PC-9 (cell line): ENCODE measurements around the gene ACER1. TPM values are rescaled to one million over a fixed set of nuclear protein-coding genes. Genes with fewer than 3 reads are reported as not detected.

Experiments
- BruUV-seq: library from RNA; stranded (reverse); fragments of 400-500 nt; replicated peaks from 2 replicates; lab custom pipeline; 2021; lab: Mats Ljungman, UMichigan
- CTCF ChIA-PET: fragments of 300-600 bp; sonication (Branson Sonifier 250); formaldehyde crosslinking; loops from one replicate; lab custom pipeline; 2022; ENCODE audit warnings: antibody characterized with exemption; lab: Charles Lee
- POLR2A ChIA-PET: fragments of 300-600 bp; sonication (Branson Sonifier 250); formaldehyde crosslinking; loops from one replicate; lab custom pipeline; 2022; ENCODE audit warnings: antibody characterized with exemption; ENCODE audit not compliant: unreplicated experiment; lab: Charles Lee
- DNase-seq, 2 experiments: peaks; one replicate each; pipeline versions ENCODE4 v3.0.0 to v3.0.0-alpha.2; 2015 to 2022; ENCODE audit warnings: mixed read lengths in 1 of 2
- H2AFZ ChIP-seq: fragments of 200-600 bp; sonication (generic); 2 replicates; pipeline ENCODE4 v1.8.1; 2017; ENCODE audit warnings: antibody characterized with exemption
- H3F3A ChIP-seq: fragments of 200-600 bp; sonication (generic); 2 replicates; pipeline ENCODE4 v1.8.1; 2017; ENCODE audit warnings: antibody characterized with exemption, mild to moderate bottlenecking, low read depth; ENCODE audit not compliant: insufficient read depth
- H3K27ac ChIP-seq: fragments of 200-600 bp; sonication (generic); 2 replicates; pipeline ENCODE4 v1.6.1; 2016; ENCODE audit warnings: mixed run types
- H3K27me3 ChIP-seq: fragments of 200-600 bp; sonication (generic); 2 replicates; pipeline ENCODE4 v1.6.1; 2016; ENCODE audit warnings: low read depth, mixed run types; ENCODE audit not compliant: insufficient read depth
- H3K36me3 ChIP-seq: fragments of 200-600 bp; sonication (generic); 2 replicates; pipeline ENCODE4 v1.6.1; 2016; ENCODE audit warnings: low read depth, mixed run types
- H3K4me1 ChIP-seq: fragments of 200-600 bp; sonication (generic); replicated peaks from 2 replicates; pipeline ENCODE4 v1.6.1; 2016; ENCODE audit warnings: mixed run types; ENCODE audit not compliant: insufficient read depth
- H3K4me2 ChIP-seq: fragments of 200-600 bp; sonication (generic); 2 replicates; pipeline ENCODE4 v1.6.1; 2017; ENCODE audit warnings: mixed run types
- H3K4me3 ChIP-seq: fragments of 200-600 bp; sonication (generic); 2 replicates; pipeline ENCODE4 v1.6.1; 2016; ENCODE audit warnings: mixed run types
- H3K79me2 ChIP-seq: fragments of 200-600 bp; sonication (generic); 2 replicates; pipeline ENCODE4 v1.6.1; 2017; ENCODE audit warnings: low read depth, mixed run types
- H3K9me2 ChIP-seq: fragments of 200-600 bp; sonication (generic); 2 replicates; pipeline ENCODE4 v1.8.1; 2017; ENCODE audit warnings: mild to moderate bottlenecking; ENCODE audit not compliant: insufficient read depth
- H3K9me3 ChIP-seq: fragments of 200-600 bp; sonication (generic); 2 replicates; pipeline ENCODE4 v1.8.1; 2016; ENCODE audit warnings: low read depth; ENCODE audit not compliant: insufficient read depth
- H4K20me1 ChIP-seq: fragments of 200-600 bp; sonication (generic); 2 replicates; pipeline ENCODE4 v1.8.1; 2017; ENCODE audit not compliant: insufficient read depth
- EZH2 ChIP-seq: fragments of 200-600 bp; sonication (generic); IDR thresholded peaks from 2 replicates; pipeline ENCODE4 v1.8.0; 2017; ENCODE audit warnings: antibody characterized with exemption, low read depth
- intact Hi-C: fragments of 100-400 bp; cut with micrococcal nuclease; formaldehyde crosslinking; loops from one replicate; pipeline ENCODE4 v1.10.0; 2022; ENCODE audit not compliant: unreplicated experiment
- total RNA-seq: library from RNA; stranded (reverse); gene quantifications from 2 replicates; pipeline ENCODE4 v1.2.3, GENCODE V29; 2021
- TF ChIP-seq, protein P1 (sequence below): fragments of 200-600 bp; sonication (generic); conservative IDR thresholded peaks from 2 replicates; pipeline ENCODE4 v1.6.1; 2017; ENCODE audit warnings: mixed run types, antibody characterized with exemption, mild to moderate bottlenecking, moderate library complexity

The ACER1 gene
- total RNA-seq, 1 experiment from 2014 or later: not detected

DNA sequence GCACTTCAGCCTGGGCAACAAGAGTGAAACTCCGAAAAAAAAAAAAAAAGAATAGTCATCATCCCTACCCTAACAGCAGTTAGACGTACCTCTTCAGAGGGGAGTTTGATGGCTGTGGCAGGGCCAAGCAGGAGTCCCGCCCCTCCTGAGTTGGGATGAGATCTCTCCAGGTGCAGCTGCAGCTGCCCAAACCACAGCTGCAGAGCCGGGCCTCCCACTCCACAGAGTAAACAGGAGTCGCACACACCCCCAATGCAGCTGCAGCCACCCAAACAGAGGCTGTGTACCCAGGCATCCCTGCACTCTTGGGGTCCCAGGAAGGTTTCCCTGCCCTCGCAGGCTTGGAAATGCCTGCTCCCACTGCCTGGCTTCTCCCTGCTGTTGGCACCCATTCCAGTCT, 36.2 kb downstream of the ACER1 start:
- TF ChIP-seq, protein P1, sequence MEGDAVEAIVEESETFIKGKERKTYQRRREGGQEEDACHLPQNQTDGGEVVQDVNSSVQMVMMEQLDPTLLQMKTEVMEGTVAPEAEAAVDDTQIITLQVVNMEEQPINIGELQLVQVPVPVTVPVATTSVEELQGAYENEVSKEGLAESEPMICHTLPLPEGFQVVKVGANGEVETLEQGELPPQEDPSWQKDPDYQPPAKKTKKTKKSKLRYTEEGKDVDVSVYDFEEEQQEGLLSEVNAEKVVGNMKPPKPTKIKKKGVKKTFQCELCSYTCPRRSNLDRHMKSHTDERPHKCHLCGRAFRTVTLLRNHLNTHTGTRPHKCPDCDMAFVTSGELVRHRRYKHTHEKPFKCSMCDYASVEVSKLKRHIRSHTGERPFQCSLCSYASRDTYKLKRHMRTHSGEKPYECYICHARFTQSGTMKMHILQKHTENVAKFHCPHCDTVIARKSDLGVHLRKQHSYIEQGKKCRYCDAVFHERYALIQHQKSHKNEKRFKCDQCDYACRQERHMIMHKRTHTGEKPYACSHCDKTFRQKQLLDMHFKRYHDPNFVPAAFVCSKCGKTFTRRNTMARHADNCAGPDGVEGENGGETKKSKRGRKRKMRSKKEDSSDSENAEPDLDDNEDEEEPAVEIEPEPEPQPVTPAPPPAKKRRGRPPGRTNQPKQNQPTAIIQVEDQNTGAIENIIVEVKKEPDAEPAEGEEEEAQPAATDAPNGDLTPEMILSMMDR: no peak
- no peak for TF ChIP-seq EZH2
- BruUV-seq: no TSS peak

DNA sequence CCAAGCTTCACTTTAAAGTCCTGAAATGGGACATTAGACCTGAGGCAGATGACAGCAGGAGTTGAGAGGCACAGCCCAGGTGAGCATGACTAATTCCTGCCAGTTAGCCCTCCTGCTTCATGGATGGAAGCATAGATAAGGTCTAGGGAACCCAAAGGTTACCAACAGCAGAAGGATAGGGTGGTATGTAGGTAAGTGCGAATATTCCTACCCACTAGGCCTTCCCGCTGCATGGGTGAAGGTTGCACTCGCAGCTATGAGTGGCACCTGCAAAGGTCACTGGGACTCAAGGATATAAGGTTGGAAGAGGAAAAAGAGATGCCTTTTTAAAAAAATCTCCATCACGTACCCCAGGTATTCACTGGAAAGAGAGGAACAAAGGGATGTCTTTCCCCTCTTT, 41.4 kb downstream of the ACER1 start:
- no peaks in the 10 kb centered on the region; the same call in 1 of the 2 replicates for H3K27me3 ChIP-seq
- H3K4me2 ChIP-seq: no peak overlapping the region
- no peaks in the 10 kb centered on the region for H3K36me3 ChIP-seq
- H4K20me1 ChIP-seq: no peaks in the 10 kb centered on the region
- H3K4me3 ChIP-seq: no peak overlapping the region
- H3K79me2 ChIP-seq: no peaks in the 10 kb centered on the region
- H2AFZ ChIP-seq: no peak overlapping the region
- H3K4me1 ChIP-seq: no peaks in the 10 kb centered on the region
- intact Hi-C loops: no loop called here
- ChIA-PET CTCF (no interaction called here), POLR2A (no interaction called here)
- no peak overlapping the region for H3K27ac ChIP-seq
- no peaks in the 10 kb centered on the region for H3F3A ChIP-seq
- H3K9me3 ChIP-seq: no peaks in the 10 kb centered on the region; the same call in 1 of the 2 replicates
- no peak for DNase-seq
- BruUV-seq: no TSS peak
- TF ChIP-seq, protein P1: no peak
- TF ChIP-seq EZH2: no peak
- H3K9me2 ChIP-seq: no peaks in the 10 kb centered on the region

More for the DNA sequence above, 36.2 kb downstream of the ACER1 start:
- Histone ChIP-seq H3K27me3 (no peaks in the 10 kb centered on the region; the same call in 1 of the 2 replicates), H3F3A (no peaks in the 10 kb centered on the region), H4K20me1 (no peaks in the 10 kb centered on the region), H2AFZ (no peak overlapping the region), H3K9me2 (no peaks in the 10 kb centered on the region), H3K36me3 (no peaks in the 10 kb centered on the region), H3K4me2 (no peak overlapping the region), H3K4me3 (no peak overlapping the region), H3K9me3 (no peaks in the 10 kb centered on the region; the same call in 1 of the 2 replicates), H3K79me2 (no peaks in the 10 kb centered on the region), H3K4me1 (no peaks in the 10 kb centered on the region), H3K27ac (no peak overlapping the region)
- DNase-seq: no peak
- intact Hi-C loops: no loop called here
- POLR2A ChIA-PET: no interaction called here
- CTCF ChIA-PET: no interaction called here

DNA sequence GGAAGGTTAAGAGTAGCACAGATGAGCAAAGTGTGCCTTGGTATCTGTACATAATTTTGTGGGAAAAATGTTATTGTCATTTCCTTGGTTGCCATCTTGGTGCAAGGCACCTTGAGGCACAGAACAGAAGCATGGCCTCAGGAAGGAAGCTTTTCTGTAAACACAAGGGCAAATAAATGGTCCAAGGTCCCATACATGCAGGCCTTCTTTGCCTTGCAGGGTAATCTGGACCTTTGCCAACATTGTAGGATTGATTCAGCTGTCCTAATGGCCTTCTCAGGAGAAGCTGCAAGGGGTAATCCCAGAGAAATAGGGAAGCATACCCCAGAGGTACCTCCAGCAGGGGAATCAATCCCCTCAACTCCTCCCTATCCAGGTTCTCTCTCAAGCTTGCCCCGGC, 44.7 kb downstream of the ACER1 start:
- Histone ChIP-seq H3K79me2 (no peaks in the 10 kb centered on the region), H3K27ac (no peak overlapping the region), H3K4me2 (no peak overlapping the region), H3K9me3 (no peaks in the 10 kb centered on the region; the same call in 1 of the 2 replicates), H3F3A (no peaks in the 10 kb centered on the region), H3K36me3 (no peaks in the 10 kb centered on the region), H4K20me1 (no peaks in the 10 kb centered on the region), H2AFZ (no peak overlapping the region), H3K4me3 (no peak overlapping the region), H3K9me2 (no peaks in the 10 kb centered on the region), H3K27me3 (peaks cover 15% of the 10 kb centered on the region), H3K4me1 (no peaks in the 10 kb centered on the region)
- ChIA-PET POLR2A (no interaction called here), CTCF (no interaction called here)
- BruUV-seq: no TSS peak
- no peak for DNase-seq
- intact Hi-C loops: no loop called here
- TF ChIP-seq, protein P1: no peak
- TF ChIP-seq EZH2: no peak
